GM19239 (cell line): ENCODE measurements around the gene BRMS1.
"Not testable (repeated sequence)": the region's sequence is repeated elsewhere in the genome, so short reads cannot be mapped to it uniquely, and the experiment has no call there.

Source experiments
- DNase-seq: peaks from one replicate; pipeline ENCODE4 v3.0.0; 2011; ENCODE audit warnings: low spot score; ENCODE audit not compliant: insufficient read length
- FAIRE-seq: peaks from 2 replicates; lab custom pipeline; 2011; peaks lifted over from hg19 to GRCh38; lab: Jason Lieb, UNC

Gene BRMS1

DNA sequence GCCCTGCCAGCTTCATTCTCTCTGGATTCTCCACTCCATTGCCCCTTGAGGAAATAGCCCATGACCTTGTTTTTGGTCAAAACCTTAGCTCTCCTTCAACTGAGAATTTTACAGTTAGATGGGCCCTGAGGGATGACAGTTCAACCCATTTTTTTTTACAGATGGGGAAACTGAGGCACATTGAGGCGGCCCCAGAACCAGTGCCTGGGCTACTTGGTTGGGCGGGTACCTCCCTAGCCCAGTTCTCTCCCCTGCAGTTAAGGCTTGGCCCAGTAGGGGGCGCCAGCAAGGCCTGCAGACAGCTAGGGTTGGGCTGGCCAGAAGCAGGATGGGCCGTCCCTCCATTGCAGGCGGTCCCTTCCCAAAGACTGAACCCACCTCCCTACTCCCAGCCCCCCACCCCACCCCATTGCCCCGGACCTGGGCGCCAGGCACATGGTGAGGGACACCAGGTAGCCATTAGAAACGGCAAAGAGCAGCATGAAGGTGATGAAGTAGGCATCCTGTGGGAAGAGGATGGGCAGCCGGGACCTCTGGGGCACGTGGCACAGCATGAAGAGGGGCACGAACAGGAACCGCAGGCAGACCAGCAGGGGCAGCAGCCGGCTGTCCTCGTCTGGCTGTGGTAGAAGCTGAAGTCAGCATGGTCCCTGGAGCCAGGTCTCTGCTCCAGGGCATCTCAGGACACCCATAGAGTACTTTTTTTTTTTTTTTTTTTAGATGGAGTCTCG, 19.1 kb upstream of the BRMS1 start:
- no peak for FAIRE-seq
- peak; percentile 66 for DNase-seq

DNA sequence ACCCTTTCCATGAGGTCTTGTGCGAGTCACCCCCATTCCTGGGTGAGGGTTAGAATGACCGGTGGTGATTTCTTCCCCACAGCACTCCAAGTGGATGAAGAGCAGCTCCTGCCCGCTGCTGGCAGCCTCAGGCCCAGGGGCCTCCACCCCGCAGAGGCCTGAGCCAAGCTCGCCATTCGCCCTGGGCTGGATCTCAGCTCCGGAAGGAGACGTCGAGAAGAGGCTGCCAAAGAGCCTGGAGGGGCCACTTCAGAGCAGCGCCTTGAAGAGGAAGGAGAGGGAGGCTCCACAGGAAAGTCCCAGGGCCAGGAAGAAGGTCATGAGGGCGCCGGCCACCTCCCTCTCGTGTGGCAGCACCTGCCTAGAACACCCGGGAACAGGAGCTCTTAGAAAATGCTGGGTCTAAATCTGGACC, 18.3 kb upstream of the BRMS1 start:
- DNase-seq (no peak), FAIRE-seq (no peak)

DNA sequence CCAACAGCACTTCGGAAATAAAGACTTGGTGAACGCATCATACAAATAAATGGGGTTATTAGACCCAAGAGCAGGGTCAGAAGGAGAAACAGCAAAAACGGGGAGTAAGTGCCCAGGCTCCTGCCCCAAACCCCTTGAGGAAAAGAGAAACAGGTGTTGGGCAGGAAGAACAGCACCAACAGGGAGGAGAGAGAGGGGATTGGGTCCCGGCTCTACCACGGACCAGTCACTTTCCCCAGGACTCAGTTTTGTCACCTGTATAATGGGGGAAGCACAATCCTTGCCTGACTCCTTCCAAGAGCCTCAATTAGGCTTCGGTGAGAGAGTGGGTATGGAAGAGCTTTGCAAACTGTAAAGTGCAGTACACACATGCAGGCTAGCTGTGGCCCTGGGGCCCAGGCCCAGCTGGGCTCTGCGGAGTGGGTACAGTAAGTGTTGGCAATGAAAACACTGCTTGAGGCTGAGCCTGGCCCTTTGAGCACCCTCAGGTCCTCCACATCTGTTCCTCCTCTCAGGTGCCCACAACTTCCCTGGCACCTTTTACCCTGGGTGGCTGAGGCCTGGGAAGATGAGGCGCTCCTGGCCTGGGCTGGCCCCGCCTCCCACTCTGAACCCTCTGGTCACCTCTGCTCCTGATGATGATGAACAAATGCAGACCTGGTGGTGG, 17.7 kb upstream of the BRMS1 start:
- FAIRE-seq, result no peak

DNA sequence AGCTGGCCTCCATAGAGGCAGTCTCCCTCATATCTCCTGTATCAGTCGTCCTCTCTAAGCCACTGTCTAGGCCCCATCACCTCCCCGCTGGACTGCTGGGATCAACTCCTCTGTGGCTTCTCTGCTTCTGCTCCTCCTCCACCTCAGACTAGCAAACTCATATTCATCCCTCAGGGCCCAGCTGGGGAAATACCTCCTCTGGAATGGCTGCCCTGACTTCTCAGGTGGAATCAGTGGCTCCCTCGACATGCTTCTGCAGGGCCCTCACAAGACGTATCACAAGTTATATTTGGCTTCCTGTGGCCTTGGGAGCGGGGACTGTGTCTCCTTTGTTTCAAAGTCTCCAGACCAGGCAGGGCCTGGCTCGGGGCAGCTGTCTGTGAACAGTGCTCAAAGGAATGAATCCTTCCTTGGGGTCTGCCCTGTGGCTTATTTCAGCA, 16.6 kb upstream of the BRMS1 start:
- DNase-seq (no peak), FAIRE-seq (no peak)

More for the DNA sequence above, 17.7 kb upstream of the BRMS1 start:
- DNase-seq, result no peak

DNA sequence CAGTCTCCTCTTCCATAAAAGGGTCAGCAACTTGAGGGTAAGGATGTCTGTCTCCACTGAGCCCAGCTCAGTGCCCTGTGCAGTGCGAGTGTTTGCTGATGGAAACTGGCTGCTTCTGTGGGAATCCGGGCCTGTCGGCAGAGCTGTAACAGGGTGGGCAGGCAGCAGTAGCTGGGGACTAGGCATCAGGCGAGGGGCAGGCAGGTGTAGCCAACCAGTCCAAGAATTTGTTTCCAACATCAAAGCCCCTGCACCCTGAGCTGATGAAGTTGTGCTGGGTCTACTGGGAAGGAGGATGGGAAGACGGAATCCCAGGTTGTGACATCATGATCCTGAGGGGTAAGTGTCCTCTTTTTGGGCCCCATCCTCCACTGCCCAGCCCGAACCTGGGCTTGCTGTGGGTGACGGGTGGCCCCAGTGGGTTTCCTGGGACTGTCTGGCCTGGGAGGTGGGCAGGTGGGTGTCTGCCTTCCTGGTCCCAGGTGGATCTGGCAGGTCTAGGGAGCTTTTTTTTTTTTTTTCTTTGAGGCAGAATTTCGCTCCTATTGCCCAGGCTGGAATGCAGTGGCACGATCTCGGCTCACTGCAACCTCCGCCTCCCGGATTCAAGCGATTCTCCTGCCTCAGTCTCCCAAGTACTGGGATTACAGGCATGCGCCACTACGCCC, 15.6 kb upstream of the BRMS1 start:
- FAIRE-seq (no peak), DNase-seq (no peak)

DNA sequence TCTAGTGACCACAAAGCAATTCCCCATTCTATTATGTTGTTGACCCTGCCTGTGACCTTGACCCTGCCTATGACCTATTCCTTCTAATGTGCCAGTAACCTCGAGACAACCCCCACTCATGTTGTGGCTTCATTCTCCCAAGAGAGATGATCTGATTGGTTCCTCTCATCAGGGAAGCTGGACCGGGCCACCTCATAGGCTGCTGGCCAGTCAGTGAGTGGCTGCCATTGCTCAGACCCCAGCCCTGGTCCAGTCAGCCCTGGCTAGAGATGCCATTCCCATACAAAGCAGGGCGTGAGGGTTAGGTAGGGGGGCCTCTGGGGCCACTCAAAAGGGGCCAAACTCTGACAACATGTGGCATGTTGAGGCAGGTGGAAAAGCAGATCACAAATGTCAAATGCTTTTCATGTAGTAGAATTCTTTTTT, 14.8 kb upstream of the BRMS1 start:
- DNase-seq (no peak), FAIRE-seq (no peak)

DNA sequence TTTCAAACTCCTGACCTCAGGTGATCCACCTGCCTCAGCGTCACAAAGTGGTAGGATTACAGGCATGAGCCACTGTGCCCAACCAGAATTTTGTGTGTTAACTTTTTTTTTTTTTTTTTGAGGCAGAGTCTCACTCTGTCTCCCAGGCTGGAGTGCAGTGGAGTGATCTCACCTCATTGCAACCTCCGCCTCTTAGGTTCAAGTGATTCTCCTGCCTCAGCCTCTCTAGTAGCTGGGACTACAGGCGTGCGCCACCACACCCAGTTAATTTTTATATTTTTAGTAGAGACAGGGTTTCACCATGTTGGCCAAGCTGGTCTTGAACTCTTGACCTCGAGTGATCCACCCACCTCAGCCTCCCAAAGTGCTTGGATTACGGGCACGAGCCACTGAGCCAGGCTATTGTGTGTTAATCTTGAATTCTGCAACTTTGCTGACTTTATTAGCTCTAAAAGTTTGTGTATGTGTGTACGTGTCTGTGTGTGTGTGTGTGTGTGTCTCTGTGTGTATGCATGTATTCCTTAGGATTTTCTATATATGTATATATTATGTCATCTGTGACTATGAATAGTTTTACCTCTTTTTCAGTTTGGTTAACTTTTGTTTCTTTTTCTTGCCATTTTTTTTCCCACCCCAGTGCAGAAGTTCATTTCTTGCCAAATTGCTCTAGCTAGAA, 5.8 kb upstream of the BRMS1 start:
- not testable (repeated sequence) for FAIRE-seq, DNase-seq

DNA sequence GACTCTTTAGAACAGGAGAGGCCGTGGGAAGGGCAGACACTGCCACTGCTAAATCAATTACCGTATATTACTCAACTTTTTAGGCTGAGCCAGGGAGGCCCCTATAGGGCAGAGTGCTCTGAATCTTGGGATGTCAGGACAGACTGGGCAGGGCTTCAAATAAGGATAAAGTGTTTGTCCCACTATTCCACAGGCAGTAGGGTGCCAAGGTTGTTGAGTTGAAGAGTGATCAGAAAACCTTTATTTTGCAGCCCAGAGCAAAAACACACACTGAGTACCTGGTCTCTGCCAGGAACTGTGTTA, 4.1 kb upstream of the BRMS1 start:
- DNase-seq (no peak), FAIRE-seq (no peak)

DNA sequence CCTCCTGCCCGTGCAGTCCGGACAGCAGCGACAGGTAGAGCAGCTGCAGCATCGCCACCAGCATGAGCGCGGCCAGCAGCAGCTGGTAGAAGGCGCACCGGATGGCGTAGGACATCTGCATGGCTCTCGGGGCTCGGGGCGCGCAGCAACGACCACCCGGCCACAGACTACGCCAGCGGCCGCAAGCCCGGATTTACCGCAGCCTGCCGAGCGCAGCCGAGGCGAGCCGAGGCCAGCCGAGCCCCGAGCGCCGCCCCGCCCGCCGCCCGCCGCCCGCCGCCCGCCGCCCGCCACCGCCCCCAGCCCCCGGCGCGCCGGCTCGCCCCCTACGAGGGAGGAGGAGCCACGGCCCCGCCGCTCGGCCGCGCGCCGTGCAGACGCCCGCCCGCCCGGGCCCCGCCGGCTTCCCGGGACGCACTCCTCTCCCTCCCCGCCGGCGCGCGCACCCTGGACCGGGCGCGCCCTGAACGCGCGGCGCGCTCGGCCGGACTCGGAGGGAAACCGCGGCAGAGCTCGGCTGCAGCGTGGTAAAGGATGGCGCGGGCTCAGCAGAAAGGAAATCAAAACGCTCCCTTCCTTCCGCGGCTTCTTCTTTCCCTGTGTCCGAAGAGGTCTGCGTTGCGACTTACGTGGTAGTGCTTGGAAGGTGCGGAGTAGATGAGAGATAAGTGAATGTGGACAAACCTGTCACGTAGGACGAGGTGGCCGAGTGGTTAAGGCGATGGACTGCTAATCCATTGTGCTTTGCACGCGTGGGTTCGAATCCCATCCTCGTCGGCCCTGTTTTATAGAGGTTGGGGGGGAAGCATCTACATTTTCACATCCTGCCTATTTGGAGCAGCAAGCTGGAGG, 2.7 kb upstream of the BRMS1 start, which contains the start of gene B4GAT1:
Gene B4GAT1, minus strand, starts transcription at position 205 of the 852 bp plus-strand sequence. Its CDS starts 84 bp downstream, at position 121.
- FAIRE-seq (peak; percentile 80), DNase-seq (no peak)

DNA sequence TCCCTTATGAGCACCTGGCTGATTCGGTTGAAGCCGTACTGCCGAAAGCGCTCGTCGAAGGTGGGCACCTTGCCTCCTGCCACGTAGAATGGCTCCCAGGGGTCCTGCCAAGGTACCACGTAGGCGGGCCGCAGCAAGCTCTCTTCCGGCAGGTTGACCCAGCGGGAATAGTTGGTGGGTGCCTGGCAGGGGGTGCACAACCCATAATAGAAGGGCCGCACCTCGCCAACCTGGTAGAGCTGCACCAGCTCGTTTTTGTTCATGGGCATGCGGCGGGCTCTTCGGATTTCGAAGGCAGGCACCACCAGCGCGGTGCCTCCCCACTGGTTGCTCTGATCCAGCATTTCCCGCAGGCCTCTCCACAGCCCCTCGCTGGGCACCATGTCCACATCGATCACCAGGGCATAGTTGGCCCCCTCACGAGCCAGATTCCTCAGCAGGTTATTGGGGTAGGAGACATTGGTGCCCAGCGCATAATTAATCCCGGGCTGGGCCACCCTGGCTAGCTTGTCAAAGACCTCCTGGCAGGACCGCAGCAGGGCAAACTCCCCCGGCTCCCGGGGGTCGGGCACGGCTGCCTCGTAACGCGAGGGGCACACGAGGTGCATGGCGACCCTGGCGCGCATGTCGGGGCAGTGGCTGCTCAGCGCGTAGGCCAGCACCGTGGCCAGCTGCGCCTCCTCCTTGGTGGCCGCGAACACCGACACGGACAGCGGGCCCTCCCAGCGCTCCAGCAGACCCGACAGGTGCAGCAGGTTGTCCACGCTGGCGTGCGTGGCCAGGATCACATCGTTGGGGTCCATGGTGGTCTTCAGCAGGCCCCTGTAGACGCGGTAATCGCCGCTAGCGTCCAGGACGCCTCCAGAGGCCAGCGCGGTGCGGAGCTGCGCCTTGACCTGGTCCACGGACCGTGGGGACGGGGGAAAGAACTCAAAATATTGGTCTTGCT, 1.8 kb upstream of the BRMS1 start:
- FAIRE-seq (no peak), DNase-seq (no peak)

DNA sequence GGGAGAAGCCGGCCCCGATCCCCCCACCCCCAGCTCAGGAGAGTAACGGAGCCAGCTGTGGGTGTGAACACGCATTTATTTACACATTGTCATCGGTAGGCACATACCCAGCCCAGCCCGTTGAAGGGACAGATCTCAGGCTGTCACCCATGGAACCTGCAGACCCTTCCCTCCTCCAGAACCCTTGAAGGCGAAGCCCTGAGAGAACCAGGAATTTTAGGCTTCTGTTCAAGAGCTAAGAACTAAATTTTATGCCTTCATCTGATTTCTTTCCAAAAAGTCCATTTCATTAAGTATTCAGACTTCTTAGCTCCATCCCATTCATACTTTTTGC, 379 bp upstream of the BRMS1 start:
- DNase-seq, result no peak
- no peak for FAIRE-seq

DNA sequence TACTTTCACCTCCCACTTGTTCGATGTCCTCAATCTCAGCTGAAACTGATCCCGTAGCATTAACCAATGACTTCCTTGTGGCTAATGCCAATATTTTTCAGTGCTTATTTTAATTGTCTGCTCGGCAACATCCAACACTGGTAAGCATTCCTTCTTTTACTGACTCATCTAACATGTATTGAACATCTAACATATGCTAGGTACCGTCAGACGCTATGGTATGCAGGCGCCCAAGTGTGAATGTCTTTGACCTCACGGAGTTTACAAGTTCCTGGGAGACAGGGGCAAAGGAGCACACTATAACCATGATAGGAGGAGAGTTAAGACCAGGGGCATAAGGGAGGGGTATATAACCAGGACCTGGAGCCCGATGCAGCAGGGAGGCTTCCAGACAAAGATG, 1.7 kb downstream of the BRMS1 start:
- FAIRE-seq, result no peak
- no peak for DNase-seq

DNA sequence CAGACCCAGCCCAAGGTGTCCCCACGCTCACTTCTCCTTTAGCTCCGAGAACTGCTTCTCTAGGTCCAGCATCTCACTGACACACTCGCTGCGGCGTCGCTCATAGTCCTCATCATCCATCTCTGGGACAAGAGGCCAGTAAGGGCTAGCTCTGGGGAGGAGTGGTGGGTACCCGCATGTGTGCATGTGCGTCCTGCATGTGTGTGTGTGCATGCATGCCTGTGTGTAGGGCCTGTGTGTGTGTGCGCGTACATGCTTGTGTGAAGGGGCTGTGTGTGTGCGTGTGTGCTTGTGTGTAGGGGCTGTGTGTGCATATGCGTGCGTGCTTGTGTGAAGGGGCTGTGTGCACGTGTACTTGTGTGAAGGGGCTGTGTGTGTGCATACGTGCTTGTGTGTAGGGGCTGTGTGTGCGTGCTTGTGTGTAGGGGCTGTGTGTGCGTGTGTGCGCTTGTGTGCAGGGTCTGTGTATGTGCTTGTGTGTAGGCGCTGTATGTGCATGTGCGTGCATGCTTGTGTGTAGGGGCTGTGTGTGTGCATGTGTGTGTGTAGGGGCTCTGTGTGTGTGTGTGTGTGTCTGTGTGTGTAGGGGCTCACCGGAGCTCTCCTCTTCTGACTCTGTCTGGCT, 3.3 kb downstream of the BRMS1 start:
- no peak for DNase-seq
- FAIRE-seq, result no peak

DNA sequence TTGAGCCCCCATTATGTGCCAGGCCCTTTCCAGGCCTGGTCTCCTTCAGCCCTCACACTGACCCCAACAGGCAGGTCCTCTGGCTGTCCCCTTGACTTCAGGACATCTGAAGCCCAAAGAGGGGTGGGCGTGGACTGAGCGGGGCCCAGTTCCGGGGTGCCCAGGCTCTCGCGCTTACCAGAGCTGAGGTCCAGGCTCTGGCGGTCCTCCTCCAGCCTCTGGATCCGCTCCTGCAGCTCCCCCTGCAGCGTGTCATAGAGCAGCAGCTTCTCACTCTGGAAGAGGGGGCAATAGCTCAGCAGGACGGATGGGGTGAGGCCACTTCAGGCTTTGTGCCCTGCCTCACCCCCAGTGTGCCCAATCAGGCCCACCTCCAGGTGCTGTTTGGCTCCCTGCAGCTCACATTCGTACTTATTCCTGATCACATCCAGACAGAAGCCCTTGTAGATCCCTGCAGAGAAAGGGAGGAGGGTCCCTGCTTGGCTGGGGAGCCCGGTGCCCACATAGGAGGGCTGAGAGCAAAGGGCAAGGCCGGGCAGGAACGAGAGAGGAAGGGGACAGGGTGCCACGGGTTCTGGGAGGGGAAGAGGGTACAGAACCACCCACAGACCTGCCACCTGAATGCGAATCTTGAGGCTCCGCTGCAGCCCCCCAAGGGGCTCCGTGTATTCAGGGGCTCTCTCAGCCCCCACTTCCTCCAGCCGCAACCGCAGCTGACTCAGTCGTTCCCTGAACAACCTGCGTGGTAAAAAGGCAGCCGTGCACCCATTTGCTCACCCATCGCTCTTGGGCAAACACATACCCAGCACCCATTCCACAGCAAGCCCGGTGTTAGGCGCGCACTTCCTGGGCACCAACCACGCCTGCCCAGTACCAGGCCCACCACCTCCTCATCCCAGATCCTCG, 4.1 kb downstream of the BRMS1 start:
- FAIRE-seq, result no peak

DNA sequence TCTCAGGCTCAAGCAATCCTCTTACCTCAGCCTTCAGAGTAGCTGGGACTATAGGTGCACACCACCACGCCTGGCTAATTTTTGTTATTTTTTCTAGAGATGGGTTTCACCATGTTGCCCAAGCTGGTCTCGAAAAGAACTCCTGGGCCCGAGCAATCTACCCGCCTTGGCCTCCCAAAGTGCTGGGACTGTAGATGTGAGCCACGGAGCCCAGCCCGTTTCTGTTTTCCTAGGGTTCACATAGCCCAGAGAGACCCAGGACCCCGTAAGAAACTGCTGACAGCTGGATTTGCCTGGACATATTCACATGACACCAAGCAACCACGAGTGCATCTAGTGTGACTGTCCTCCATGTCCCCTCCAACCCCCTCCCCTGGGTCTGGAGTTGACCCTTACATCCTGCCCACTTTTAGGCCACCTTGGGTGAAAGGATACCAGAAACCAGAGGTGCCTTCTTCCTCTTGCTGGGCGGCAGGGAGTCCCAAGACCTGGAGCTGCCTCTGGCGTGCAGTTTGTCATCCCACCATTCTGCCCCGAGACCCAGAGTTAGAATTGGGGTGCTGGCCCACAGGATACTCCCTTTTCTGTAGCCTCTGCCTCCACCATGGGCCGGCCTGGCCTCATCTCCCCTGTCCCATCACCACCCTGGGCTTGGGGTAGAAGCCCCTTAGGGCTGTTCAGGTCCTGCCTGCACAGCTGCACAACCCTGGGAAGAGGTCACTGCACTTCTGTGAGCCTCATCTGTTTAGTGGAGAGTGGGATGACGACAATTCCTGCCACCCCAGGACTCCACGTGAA, 5.0 kb downstream of the BRMS1 start:
- no peak for FAIRE-seq
- no peak for DNase-seq

More for the DNA sequence above, 4.1 kb downstream of the BRMS1 start:
- no peak for DNase-seq

DNA sequence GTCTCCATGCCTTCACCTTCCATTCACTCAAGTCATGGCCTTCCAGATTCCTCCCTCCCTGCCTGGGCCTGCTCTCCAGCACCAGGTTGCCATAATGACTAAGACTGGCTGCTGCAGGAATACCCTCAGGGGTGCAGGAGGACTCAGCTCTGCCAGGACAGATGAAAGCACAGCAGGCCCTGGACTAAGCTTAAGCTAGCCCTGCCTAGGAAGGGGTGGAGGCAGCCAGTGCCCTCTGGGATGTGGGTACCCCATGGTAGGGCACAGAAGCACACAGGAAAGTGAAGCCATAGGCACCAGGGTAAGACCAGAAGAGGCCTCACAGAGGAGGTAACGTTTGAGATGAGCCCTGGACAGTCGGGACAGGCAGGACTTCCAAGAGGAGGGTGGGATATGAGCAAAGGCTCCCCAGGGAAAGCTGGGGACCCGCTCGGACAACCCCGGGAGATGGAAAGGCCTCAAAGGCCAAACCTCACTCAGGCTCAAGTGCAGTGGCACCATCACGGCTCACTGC, 5.7 kb downstream of the BRMS1 start:
- FAIRE-seq (no peak), DNase-seq (no peak)
